ENCODE results near the gene PRR7. TPM values are rescaled to one million over a fixed set of nuclear protein-coding genes. Genes with fewer than 3 reads are reported as not detected.
A peak's percentile ranks its signal among the peaks of the same experiment; 100 is the strongest.

Gene PRR7
- total RNA-seq, 2 experiments from 2014 or later: 23.3 to 23.5 TPM

GRCh38 chr5:177434942-177435738 lies 11.5 kb upstream of the PRR7 start:
- TF ChIP-seq CTCF (IDR thresholded peaks at IDR 0.05): no peak
- H3K4me1 Mint-ChIP-seq (ENCODE audit: low read depth): peaks cover 80% of the 10 kb centered on the region
- Histone ChIP-seq H3K36me3 (ENCODE audit: insufficient read depth, low read length) (peaks cover 95% of the 10 kb centered on the region), H3K4me1 (ENCODE audit: insufficient read depth, low read length) (peaks cover 100% of the 10 kb centered on the region), H3K4me3 (ENCODE audit: low read length) (no peak overlapping the region), H3K9me3 (ENCODE audit: control insufficient read depth in 1 of 2, insufficient read depth in 1 of 2, low read length in 2 of 2) (no peaks in the 10 kb centered on the region), H3K27ac (ENCODE audit: low read depth in 1 of 2, low read length in 2 of 2) (peak overlapping the region; percentile 87 to 92), H3K27me3 (ENCODE audit: control insufficient read depth in 1 of 2, insufficient read depth in 2 of 2, low read length in 2 of 2) (no peaks in the 10 kb centered on the region)
- H3K36me3 Mint-ChIP-seq (ENCODE audit: low read depth): peaks cover 94% of the 10 kb centered on the region
- peak overlapping the region; percentile 93 for H3K27ac Mint-ChIP-seq
- H3K4me3 Mint-ChIP-seq: peak overlapping the region; percentile 51
- POLR2A ChIA-PET: interaction anchor here (1.2 to 12.6 kb wide), 4 partner anchors 8 to 29 kb away, joined by 4 to 661 read pairs (median 128); partner anchors contain the start of genes F12, GRK6 and PRR7
- intact Hi-C loops (cut with DNase I, micrococcal nuclease): no loop called here
- H3K27me3 Mint-ChIP-seq: no peaks in the 10 kb centered on the region
- no peaks in the 10 kb centered on the region for H3K9me3 Mint-ChIP-seq
- CTCF ChIA-PET: interaction anchor here (1.3 to 2.4 kb wide), 2 partner anchors 31 to 45 kb away, joined by 4 to 16 read pairs; no protein-coding TSS in a partner anchor
- ATAC-seq (ENCODE audit: poor library complexity) (no peak), DNase-seq (peak in 1 of 14 experiments; percentile 7)

GRCh38 chr5:177435847-177436536 lies 10.6 kb upstream of the PRR7 start:
- Histone ChIP-seq H3K9me3 (ENCODE audit: control insufficient read depth in 1 of 2, insufficient read depth in 1 of 2, low read length in 2 of 2) (no peaks in the 10 kb centered on the region), H3K36me3 (ENCODE audit: insufficient read depth, low read length) (peaks cover 95% of the 10 kb centered on the region), H3K27ac (ENCODE audit: low read depth in 1 of 2, low read length in 2 of 2) (peak overlapping the region in 1 of 2 donors; percentile 87), H3K27me3 (ENCODE audit: control insufficient read depth in 1 of 2, insufficient read depth in 2 of 2, low read length in 2 of 2) (no peaks in the 10 kb centered on the region), H3K4me3 (ENCODE audit: low read length) (no peak overlapping the region), H3K4me1 (ENCODE audit: insufficient read depth, low read length) (peaks cover 100% of the 10 kb centered on the region)
- intact Hi-C loops (cut with DNase I, micrococcal nuclease): no loop called here
- DNase-seq (peak in 1 of 14 experiments; percentile 12), ATAC-seq (ENCODE audit: poor library complexity) (no peak)
- ChIA-PET POLR2A (interaction anchor here (1.9 to 15.3 kb wide), 4 partner anchors 7 to 32 kb away, joined by 5 to 661 read pairs (median 16); partner anchors contain the start of genes GRK6 and PRR7), CTCF (interaction anchor here (0.8 kb wide), 1 partner anchor 31 kb away, joined by 3 read pairs; no protein-coding TSS in a partner anchor)
- TF ChIP-seq CTCF (IDR thresholded peaks at IDR 0.05): no peak
- Mint-ChIP-seq H3K36me3 (ENCODE audit: low read depth) (peaks cover 92% of the 10 kb centered on the region), H3K4me3 (no peak overlapping the region), H3K27ac (peak overlapping the region; percentile 88), H3K9me3 (no peaks in the 10 kb centered on the region), H3K4me1 (ENCODE audit: low read depth) (peaks cover 77% of the 10 kb centered on the region), H3K27me3 (no peaks in the 10 kb centered on the region)

GRCh38 chr5:177437623-177438022 lies 9.0 kb upstream of the PRR7 start:
- H3K4me3 ChIP-seq (ENCODE audit: low read length): no peak overlapping the region
- Mint-ChIP-seq H3K9me3 (no peaks in the 10 kb centered on the region), H3K36me3 (ENCODE audit: low read depth) (peaks cover 92% of the 10 kb centered on the region), H3K4me3 (no peak overlapping the region), H3K27me3 (no peaks in the 10 kb centered on the region), H3K4me1 (ENCODE audit: low read depth) (peaks cover 72% of the 10 kb centered on the region), H3K27ac (peak overlapping the region; percentile 88)
- intact Hi-C loops (cut with DNase I, micrococcal nuclease): no loop called here
- ChIA-PET POLR2A (interaction anchor here (0.9 to 15.3 kb wide), 6 partner anchors 8 to 48 kb away, joined by 3 to 661 read pairs (median 6); partner anchors contain the start of genes GRK6 and PRR7), CTCF (interaction anchor here (1.4 kb wide), 1 partner anchor 68 kb away, joined by 3 read pairs; no protein-coding TSS in a partner anchor)
- H3K9me3 ChIP-seq (ENCODE audit: control insufficient read depth in 1 of 2, insufficient read depth in 1 of 2, low read length in 2 of 2): no peaks in the 10 kb centered on the region
- TF ChIP-seq CTCF (IDR thresholded peaks at IDR 0.05): no peak
- ATAC-seq (ENCODE audit: poor library complexity) (no peak), DNase-seq (peak in 1 of 14 experiments; percentile 13)
- H3K36me3 ChIP-seq (ENCODE audit: insufficient read depth, low read length): peaks cover 95% of the 10 kb centered on the region
- peak overlapping the region; percentile 29 to 52 for H3K27ac ChIP-seq (ENCODE audit: low read depth in 1 of 2, low read length in 2 of 2)
- H3K4me1 ChIP-seq (ENCODE audit: insufficient read depth, low read length): peaks cover 100% of the 10 kb centered on the region
- no peaks in the 10 kb centered on the region for H3K27me3 ChIP-seq (ENCODE audit: control insufficient read depth in 1 of 2, insufficient read depth in 2 of 2, low read length in 2 of 2)
